Breast epithelium (tissue), 3 donors: ENCODE results near the gene NDC80.

ENCODE experiments used
- CTCF ChIP-seq, 3 donors: fragments of 450-650 bp; IDR thresholded peaks; one replicate each; pipeline ENCODE4 v1.5.1; 2016 to 2017; ENCODE audit warnings: antibody characterized with exemption in 3 of 3, mild to moderate bottlenecking in 3 of 3, moderate library complexity in 3 of 3
- POLR2A ChIP-seq: fragments of 450-650 bp; IDR thresholded peaks from one replicate; pipeline ENCODE4 v1.6.1; 2016; ENCODE audit warnings: antibody characterized with exemption, mild to moderate bottlenecking, moderate library complexity
- POLR2AphosphoS5 ChIP-seq, 3 donors: sonication (generic); formaldehyde crosslinking; IDR thresholded peaks; one replicate each; pipeline ENCODE4 v1.6.1; 2017; ENCODE audit warnings: antibody characterized with exemption in 3 of 3

GRCh38 chr18:2557536-2557935 is 13.8 kb upstream of the NDC80 start:
- TF ChIP-seq CTCF (IDR thresholded peaks at IDR 0.05) (no peak), POLR2AphosphoS5 (IDR thresholded peaks at IDR 0.05) (no peak), POLR2A (no peak)
